GM12874 (cell line): ENCODE data around the gene POLR2A.
"Not testable (repeated sequence)": the region's sequence is repeated elsewhere in the genome, so short reads cannot be mapped to it uniquely, and the experiment has no call there.

Experiments used
- TF ChIP-seq, protein P1 (sequence below): IDR thresholded peaks from 2 replicates; pipeline ENCODE4 v1.5.1; 2011; ENCODE audit warnings: low read depth, mild to moderate bottlenecking, control low read depth, low read length, moderate library complexity; ENCODE audit not compliant: insufficient read depth

POLR2A gene

GRCh38 chr17:7478276-7479212 is 5.6 kb upstream of the POLR2A start:
- TF ChIP-seq, protein P1, sequence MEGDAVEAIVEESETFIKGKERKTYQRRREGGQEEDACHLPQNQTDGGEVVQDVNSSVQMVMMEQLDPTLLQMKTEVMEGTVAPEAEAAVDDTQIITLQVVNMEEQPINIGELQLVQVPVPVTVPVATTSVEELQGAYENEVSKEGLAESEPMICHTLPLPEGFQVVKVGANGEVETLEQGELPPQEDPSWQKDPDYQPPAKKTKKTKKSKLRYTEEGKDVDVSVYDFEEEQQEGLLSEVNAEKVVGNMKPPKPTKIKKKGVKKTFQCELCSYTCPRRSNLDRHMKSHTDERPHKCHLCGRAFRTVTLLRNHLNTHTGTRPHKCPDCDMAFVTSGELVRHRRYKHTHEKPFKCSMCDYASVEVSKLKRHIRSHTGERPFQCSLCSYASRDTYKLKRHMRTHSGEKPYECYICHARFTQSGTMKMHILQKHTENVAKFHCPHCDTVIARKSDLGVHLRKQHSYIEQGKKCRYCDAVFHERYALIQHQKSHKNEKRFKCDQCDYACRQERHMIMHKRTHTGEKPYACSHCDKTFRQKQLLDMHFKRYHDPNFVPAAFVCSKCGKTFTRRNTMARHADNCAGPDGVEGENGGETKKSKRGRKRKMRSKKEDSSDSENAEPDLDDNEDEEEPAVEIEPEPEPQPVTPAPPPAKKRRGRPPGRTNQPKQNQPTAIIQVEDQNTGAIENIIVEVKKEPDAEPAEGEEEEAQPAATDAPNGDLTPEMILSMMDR = no peak

GRCh38 chr17:7479213-7480088 is 4.7 kb upstream of the POLR2A start, which contains the start of gene ZBTB4:
Gene ZBTB4, minus strand, starts transcription at chr17:7479631. Its CDS starts 12,830 bp downstream, at chr17:7466801.
- TF ChIP-seq, protein P1 = no peak

- TF ChIP-seq, protein P1 = no peak
Measured at GRCh38 chr17:7480089-7480384, 4.1 kb upstream of the POLR2A start.

GRCh38 chr17:7481275-7481674 is 2.9 kb upstream of the POLR2A start, which contains the start of gene SLC35G6:
Gene SLC35G6, plus strand, starts transcription at chr17:7481446. Its CDS starts 71 bp downstream, at chr17:7481517.
- TF ChIP-seq, protein P1 = not testable (repeated sequence)

- TF ChIP-seq, protein P1 = no peak
Measured at GRCh38 chr17:7483255-7484066, 705 bp upstream of the POLR2A start.

GRCh38 chr17:7484919-7485377 is 782 bp downstream of the POLR2A start:
- TF ChIP-seq, protein P1 = 0 out of 2 replicates have a peak, but pooled peaks have one; percentile 2
